Stimulated activated CD8-positive, alpha-beta memory T cell treated with anti-CD3 and anti-CD28 coated beads, Interleukin-4, amount 100 ng/mL, for 24 hours (primary cell): ENCODE results near the gene MARF1.
"Not testable (repeated sequence)": the region's sequence is repeated elsewhere in the genome, so short reads cannot be mapped to it uniquely, and the experiment has no call there.

Experiments
- DNase-seq: peaks from one replicate; pipeline ENCODE4 v3.0.0-alpha.2; 2020; ENCODE audit warnings: low read depth

MARF1 gene

DNA sequence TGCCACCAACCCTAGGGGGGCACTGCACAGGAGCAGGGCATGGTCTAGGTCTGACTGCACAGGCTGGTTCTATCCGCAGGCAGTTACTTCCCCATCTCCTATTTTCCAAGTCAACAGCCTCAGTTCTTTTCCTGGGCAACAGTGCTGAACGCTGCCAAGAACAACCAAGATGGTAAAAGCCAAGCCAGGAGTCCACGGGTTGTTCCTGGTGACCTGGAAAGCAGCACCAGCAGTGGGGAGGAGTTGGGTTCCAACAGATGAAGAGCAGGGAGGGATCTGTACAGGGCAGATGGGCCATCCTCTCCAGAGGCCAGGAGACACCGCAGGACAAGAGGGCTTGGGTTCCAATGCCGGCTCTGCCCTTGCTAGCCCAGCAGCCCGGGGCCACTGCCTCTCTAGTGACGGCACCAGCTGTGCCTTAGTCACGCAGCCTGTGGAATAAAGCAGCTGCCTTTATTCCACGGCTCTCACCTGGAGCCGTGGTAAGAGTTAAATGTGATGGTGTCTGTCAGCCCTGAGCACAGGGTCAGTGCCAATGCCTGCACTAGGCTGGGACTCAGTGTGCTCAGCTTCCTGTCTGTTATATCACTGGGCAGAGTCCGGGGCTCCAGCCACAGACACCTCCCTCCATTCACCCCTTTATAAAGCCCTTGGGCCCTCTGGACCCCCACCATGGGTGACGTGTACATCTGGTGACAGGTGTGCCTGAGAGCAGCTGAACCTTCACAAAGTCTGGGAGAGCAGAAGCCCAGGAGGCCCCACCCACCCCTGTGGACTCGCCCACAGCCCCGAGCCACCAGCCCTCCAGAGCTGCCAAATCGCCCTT is 44.9 kb downstream of the MARF1 start:
- DNase-seq, result no peak

- DNase-seq, result no peak
Measured at GRCh38 chr16:15597135-15597534, 45.8 kb downstream of the MARF1 start.

- no peak for DNase-seq
Measured at GRCh38 chr16:15594711-15595320, 48.1 kb downstream of the MARF1 start.

GRCh38 chr16:15593235-15593634 is 49.7 kb downstream of the MARF1 start:
- DNase-seq, result no peak

DNA sequence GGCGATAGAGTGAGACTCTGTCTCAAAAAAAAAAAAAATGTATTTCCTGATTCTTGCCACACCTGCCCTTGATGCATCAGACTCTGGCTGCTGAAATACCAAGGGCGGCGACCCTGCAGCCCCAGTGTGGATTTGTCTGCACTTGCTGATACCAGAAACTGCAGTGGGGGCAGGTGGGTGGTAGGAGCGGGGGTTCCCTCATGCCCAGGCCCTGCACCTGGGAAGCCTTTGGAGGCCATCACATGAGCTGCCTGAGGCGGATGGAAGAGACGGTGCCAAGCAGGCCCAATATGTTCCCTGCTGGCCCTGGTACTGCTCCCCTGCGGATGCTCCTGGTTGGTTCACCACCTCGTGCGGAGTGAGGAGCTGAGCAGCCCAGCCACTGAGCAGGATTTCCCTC is 50.6 kb downstream of the MARF1 start:
- DNase-seq, result no peak

- no peak for DNase-seq
Measured at GRCh38 chr16:15587152-15587825, 55.7 kb downstream of the MARF1 start.

DNA sequence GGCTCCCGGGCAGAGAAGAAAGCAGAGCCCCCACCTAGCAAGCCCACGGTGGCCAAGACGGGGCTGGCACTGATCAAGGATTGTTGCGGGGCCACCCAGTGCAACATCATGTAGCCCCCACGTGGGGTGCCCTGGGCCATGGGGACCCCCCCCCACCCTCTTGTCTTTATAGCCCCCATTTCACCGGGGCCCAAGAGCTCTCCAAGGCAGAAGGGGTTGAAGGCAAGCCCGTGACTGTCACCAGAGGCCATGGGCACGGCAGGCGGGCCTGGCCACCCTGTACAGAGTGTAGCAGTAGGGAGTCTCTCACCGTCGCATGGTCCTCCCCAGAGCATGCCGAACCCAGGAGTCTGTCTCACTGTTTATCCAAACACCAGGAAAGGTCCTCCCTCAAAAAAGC is 56.2 kb downstream of the MARF1 start:
- no peak for DNase-seq

GRCh38 chr16:15585956-15586355 is 57.0 kb downstream of the MARF1 start:
- DNase-seq, result no peak

GRCh38 chr16:15583526-15583925 is 59.4 kb downstream of the MARF1 start:
- no peak for DNase-seq

- DNase-seq, result no peak
Measured at GRCh38 chr16:15581127-15581815, 61.7 kb downstream of the MARF1 start.

- DNase-seq, result no peak
Measured at GRCh38 chr16:15578824-15579223, 64.1 kb downstream of the MARF1 start.

DNA sequence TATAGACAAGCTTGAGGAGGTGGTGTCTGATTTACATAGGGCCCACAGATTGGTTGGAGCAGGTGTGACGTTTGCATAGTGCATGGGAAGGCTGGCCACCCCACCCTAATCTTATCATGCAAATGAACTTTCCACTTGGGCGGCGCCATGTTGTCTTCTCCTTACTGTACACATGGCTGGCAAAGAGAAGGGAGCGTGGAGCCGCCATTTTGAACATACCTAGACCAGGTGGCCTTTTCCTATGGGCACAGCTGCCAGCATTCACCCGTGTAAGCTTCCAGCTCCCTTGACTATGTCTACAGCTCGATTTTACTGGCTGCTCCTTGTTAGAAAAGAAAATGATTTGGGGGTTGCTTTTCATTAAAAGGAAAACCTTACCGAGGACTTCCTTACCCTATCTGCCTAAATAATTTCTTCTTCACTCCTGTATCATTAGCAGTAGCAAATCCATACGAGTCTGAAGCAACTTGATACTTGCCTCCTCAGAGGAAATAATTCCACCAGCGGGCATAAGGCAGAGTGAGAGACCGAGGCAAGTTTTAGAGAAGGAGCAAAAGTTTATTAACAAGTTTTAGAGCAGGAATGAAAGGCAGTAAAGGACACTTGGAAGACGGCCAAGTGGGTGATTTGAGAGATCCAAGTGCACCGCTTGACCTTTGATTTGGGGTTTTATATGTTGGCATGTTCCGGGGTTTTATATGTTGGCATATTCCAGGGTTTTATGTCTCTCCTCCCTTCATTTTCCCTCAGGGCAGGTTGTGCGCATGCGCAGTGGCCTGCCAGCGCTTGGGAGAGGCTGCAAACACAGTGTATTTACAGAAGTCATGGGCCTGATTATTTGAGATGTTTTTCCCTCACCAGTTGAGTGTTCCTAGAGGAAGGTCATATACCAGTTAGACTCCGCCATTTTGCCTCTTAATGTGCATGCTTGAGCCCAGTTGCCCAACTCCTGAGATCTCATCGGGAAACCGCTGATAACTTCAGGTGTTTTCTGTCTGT is 65.7 kb downstream of the MARF1 start:
- DNase-seq, result no peak

GRCh38 chr16:15575293-15576049 is 67.5 kb downstream of the MARF1 start:
- no peak for DNase-seq

DNA sequence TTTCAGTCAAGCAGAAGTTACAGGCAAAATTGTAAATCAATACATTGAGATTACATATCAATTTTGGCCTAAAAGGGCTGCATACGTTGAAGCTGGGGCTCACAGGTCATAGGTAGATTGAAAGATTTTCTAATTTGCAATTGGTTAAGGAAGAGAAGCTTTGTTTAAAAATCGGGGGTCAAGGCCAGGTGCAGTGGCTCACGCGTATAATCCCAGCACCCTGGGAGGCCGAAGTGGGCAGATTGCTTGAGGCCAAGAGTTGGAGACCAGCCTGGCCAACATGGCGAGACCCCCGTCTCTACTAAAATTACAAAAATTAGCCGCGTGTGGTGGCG is 68.4 kb downstream of the MARF1 start:
- DNase-seq, result no peak

- DNase-seq, result not testable (repeated sequence)
Measured at GRCh38 chr16:15573896-15574613, 68.9 kb downstream of the MARF1 start.

DNA sequence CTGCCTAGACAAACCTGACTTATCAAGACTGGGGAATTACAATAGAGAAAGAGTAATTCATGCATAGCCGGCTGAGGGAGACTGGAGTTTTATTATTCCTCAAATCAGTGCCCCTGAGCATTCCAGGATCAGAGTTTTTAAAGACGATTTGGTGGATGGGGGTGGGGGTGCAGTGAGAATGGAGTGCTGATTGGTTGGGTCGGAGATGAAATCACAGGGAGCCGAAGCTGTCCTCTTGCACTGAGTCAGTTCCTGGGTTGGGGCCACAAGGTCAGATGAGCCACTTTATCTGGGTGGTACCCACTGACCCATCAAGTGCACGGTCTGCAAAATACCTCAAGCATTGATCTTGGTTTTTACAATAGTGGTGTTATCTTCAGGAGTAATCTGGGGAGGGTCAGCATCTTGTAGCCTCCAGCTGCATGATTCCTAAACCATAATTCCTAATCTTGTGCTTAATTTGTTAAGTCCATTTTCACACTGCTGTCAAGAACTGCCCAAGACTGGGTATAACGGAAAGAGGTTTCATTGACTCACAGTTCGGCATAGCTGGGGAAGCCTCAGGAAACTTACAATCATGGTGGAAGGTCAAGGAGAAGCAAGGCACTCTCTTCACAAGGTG is 69.6 kb downstream of the MARF1 start:
- no peak for DNase-seq

GRCh38 chr16:15572329-15573001 is 70.5 kb downstream of the MARF1 start:
- DNase-seq, result no peak

DNA sequence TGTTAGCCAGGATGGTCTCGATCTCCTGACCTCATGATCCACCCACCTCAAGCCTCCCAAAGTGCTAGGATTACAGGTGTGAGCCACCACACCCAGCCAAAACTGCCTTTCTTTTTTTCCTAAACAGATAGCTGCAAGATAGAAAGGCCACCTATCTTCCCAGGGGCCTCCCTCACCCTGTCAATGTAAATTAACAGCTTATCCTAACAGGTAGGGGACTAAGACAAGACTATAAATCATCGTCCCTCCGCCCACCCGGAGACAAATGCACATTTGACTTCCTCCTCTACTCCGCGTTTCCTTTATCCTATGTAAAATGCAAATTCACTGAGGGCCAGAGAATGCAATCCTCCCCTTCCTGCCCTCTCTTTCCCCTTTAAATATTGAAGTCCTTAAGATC is 71.4 kb downstream of the MARF1 start:
- no peak for DNase-seq

GRCh38 chr16:15570666-15571065 is 72.3 kb downstream of the MARF1 start:
- DNase-seq, result not testable (repeated sequence)
